GM21723 (cell line): ENCODE measurements around the gene LRP10.
"Not testable (repeated sequence)": the region's sequence is repeated elsewhere in the genome, so short reads cannot be mapped to it uniquely, and the experiment has no call there.

Source experiments
- ATAC-seq: cut with Tn5 transposase; IDR thresholded peaks from one replicate; pipeline ENCODE4 v1.9.1; 2021; ENCODE audit warnings: mild to moderate bottlenecking, moderate library complexity; ENCODE audit not compliant: unreplicated experiment

The LRP10 gene, protein sequence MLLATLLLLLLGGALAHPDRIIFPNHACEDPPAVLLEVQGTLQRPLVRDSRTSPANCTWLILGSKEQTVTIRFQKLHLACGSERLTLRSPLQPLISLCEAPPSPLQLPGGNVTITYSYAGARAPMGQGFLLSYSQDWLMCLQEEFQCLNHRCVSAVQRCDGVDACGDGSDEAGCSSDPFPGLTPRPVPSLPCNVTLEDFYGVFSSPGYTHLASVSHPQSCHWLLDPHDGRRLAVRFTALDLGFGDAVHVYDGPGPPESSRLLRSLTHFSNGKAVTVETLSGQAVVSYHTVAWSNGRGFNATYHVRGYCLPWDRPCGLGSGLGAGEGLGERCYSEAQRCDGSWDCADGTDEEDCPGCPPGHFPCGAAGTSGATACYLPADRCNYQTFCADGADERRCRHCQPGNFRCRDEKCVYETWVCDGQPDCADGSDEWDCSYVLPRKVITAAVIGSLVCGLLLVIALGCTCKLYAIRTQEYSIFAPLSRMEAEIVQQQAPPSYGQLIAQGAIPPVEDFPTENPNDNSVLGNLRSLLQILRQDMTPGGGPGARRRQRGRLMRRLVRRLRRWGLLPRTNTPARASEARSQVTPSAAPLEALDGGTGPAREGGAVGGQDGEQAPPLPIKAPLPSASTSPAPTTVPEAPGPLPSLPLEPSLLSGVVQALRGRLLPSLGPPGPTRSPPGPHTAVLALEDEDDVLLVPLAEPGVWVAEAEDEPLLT

DNA sequence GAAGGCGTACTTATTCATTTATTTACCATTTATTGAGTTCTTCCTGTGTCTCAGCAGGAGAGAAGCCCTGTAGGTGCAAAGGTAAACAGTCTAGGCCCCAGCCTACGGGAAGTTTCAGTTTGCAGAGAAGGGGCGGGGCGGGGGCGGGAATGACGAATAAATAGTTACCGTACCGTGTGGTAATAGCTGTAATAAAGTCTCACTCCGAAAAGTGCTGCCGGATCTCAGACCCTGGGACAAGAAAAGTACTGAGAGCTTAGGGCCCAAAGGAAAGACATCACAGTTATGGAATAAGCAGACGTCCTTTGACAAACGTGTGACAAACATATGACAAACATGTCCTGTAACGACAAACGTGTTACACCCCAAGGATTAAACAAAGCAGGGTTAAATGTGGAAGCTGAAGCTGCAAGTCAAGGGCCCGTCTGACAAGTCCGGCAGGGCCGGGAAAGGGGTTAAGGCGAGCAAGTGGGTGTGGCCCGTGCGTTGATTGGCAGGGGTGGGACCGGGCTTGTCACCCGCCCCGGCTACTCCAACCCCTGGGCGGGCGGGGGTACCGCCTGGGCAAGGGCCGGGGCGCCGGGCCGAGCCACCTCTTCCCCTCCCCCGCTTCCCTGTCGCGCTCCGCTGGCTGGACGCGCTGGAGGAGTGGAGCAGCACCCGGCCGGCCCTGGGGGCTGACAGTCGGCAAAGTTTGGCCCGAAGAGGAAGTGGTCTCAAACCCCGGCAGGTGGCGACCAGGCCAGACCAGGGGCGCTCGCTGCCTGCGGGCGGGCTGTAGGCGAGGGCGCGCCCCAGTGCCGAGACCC lies at the start of gene LRP10:
Gene LRP10, plus strand, starts transcription at position 517 of the 809 bp plus-strand sequence. CDS start 564 bp downstream, outside the sequence.
- peak; percentile 76 for ATAC-seq

DNA sequence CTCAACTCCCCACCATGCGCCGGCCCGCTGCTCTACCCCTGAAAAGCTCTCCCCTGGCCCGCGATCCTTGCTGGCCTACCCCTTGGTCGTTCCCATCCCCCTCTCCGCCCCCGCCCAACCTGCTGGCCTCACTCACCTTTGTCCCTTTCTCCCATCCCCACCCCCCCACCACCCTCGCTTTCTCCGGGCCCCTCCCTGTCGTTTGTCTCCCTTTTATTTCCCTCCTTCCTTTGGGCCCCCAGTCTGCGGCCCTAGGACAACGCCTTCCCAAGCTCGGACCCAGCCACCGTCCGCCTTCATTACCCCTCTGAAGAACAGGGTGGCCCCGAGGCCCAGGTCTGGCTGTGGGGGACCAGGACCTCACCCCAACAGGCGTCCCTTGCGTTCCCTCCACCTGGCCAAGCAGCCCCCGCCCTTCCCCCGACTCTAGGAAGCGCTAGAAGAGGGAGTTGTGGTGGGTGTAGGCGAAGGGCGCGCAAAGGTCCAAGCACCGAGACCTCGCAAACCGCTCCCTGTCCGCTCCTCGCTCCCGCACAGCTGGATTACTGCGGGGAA lies 49.4 kb upstream of the LRP10 start:
- ATAC-seq = no peak

DNA sequence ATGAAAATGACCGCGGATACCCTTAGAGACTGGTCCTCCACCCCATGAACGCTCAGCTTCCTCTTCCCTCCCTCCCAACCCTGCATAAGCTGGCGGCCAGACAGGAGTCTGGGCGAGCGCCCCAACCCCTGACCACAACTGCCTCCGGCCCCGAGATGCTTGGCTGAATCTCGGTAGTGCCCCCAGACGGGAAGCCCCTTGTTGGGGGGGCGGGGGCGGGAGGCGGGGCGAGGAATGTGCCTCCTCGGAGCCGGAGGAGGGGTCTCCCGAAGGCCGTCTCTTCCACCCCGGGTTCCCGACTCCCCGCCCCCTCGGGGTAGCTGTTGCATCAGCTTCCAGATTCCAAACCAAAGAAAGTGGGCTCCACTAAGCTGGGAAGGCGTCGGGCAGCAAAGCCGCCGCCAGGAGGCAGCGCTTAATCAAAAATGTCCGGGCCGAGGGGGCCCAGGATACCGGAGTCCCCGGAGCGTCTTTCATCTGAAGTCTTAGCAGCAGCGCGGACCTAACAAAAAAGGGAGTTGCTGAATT lies 48.9 kb upstream of the LRP10 start:
- ATAC-seq = peak; percentile 57

DNA sequence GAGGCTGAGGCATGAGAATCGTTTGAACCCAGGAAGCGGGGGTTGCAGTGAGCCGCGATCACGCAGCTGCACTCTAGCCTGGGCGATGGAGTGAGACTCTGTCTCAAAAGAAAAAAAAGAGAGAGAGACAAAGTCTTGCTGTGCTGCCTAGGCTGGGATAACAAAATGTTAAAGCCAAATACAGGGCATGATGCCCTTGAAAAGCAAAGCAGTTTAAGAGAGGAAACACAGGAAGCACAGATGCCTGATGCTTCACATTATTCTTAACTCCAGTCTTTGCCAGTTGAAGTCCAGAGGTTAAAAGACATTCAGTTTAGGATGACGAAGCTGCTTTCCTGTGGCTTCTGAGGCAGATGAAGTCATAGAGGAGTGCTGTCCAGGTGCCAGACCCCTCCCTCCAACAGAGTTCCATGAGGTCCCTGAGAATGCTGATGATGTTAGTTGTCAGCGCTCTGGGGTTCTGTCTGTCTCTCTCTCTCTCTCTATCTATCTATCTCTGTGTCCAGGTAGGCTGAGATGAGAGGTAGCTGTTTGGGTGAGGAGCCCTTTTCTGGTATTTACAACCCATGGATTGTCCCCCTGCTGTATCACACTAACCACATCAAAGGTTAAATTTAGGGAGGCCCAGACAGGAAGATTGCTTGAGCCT lies 46.7 kb upstream of the LRP10 start:
- ATAC-seq = no peak

DNA sequence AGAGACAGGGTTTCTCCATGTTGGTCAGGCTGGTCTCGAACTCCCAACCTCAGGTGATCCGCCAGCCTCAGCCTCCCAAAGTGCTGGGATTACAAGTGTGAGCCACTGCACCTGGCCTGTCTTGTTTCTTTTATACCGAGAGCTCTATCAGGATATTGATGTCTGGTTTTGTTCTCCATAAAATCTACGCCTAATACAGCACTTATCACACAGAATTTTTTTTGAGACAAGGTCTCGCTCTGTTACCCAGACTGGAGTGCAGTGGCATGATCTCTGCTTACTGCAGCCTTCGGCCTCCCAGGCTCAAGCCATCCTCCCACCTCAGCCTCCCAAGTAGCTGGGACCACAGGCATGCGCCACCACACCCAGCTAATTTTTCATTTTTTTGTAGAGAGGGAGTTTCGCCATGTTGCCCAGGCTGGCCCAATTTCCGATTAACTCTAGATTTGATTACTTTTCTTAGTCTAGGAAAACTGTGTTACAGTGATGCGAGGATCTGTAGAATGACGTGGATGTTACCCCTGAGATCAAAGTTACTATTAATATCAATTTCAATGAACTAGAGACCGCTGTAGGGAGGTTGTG lies 42.4 kb upstream of the LRP10 start:
- not testable (repeated sequence) for ATAC-seq

DNA sequence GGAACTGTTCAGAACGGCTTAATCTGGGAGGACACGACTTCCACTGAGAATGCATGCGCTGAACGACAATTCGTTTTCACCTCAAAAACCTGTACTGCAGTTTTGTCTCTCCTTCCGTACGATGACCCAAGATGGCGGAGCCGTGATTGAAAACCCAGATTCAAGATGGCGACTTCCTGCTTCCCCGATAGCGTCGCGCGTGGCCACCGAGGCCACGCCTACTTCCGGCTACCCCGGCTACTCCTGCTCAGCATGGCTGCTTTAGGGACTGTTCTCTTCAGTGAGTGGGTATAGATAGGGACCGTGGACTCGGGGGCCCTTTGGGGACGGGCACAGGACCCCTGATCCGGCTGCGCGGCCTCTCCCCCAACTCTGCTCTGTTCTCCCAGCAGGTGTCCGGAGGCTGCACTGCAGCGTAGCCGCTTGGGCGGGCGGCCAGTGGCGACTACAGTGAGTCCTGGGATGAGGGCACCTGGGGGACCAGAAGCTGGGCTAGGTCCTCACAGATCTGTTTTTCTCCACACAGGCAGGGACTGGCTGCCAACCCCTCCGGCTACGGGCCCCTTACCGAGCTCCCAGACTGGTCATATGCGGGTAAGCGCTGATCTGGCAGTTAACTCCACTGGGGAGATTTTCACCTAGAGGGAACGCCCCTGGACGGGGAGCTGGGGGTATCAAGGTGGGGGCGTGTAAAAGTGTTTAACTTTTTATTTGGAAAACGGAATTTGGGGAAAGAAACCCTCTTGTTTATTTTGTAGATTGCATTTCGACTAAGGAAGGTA lies 41.7 kb upstream of the LRP10 start, which contains the start of gene MRPL52:
Gene MRPL52, plus strand, starts transcription at position 227 of the 782 bp plus-strand sequence. Its CDS starts 26 bp downstream, at position 253.
- ATAC-seq = peak; percentile 80

DNA sequence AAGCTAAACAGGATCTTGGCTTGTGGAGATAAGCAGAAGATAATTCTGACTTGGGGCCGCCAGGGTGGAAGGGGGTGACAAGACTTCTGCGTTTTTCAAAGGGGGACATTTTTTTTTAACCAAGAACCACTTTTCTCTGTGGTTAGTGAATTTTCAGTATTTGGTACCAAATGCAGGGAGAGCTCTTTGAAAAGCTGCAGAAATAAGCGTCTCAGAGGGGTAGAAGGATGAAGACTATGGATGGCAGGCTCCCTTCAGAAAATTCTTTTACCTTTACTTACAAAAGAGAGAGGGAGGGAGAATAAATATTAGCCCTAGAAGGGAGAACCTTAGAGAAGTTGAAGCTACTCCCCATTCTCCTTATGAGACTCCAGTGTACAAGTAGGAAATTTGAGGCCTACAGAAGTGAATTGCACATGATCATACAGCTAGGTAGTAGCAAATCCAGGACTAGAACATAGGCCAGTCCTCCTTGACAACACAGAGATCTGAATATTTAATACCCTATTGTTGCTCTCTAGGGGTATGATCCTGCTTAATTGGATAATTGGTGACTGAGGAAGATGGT lies 41.0 kb upstream of the LRP10 start:
- no peak for ATAC-seq

DNA sequence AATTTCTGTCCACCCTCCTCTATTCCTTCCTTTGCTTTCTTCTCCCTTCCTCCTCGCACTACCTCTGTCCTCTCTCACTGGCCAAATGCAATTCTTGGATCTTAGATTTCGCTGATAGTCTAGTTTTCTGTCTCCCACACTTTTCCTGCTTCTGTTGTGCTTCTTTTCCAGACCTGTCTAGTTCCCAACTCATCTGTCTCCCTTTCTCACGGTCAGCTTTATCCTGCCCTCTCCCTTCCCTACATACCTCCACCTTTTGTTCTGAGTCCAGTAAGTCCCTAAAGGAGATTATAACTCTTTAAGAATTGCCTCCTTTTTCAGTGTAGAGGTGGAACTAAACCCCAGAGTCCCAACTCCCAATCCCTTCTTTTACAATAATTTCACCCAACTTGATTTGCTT lies 36.0 kb upstream of the LRP10 start:
- no peak for ATAC-seq

DNA sequence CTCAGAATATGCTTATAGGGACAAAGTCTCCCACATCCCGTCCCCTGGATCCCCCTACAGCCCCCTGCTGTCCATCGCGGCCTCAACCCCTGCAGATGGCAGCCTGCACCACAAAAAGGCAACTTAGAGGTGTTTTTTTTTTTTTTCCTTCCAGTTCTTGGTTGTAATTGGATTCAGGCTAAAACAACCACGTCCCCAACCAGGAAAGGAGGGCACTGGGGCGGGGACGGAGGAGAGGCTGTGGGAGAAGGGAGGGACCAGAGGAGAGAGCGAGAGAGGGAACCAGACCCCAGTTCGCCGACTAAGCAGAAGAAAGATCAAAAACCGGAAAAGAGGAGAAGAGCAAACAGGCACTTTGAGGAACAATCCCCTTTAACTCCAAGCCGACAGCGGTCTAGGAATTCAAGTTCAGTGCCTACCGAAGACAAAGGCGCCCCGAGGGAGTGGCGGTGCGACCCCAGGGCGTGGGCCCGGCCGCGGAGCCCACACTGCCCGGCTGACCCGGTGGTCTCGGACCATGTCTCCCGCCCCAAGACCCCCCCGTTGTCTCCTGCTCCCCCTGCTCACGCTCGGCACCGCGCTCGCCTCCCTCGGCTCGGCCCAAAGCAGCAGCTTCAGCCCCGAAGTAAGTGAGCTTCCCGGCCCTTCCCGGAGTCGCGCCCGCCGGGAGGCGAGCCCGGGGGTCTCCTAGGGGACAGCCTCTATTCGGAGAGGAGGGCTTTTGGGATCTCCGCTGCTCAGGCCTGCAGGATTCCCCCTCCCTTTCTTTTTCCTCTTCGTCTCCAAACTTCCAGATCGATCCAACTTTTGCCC lies 35.0 kb upstream of the LRP10 start, which contains the start of gene MMP14:
Gene MMP14, plus strand, starts transcription at position 285 of the 813 bp plus-strand sequence. Its CDS starts 233 bp downstream, at position 518.
- no peak for ATAC-seq

DNA sequence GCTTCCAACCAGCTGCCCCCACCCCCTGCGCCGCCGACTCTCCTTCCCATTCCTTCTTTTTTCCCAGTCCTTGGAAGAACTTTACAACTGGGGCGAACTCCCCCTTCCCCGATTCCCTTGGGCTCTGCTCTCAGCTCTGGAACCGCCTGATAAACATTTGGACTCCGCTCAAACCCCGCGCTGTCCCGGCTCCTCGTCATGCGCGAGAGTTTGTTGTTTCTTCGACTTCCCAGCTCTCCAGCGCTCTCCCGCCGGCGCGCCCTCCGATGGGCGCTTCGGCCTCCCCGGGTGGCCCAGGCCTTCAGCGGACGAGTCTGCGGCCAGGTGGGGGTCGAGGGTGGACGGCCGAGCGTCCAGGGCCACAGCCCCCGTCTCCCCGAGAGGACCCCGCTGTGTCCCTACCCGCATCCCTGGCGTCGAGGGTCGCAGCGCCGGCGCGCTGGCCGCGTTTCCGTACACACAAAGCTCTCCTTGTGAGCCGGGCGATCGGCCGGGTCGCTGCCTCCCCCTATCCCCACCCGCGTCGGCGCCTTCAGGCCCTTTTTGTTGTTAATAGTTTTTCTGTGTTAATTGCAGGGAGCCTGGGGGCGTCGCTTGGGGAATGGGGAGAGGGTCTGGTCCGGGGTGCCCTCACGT lies 34.3 kb upstream of the LRP10 start:
- ATAC-seq = no peak

DNA sequence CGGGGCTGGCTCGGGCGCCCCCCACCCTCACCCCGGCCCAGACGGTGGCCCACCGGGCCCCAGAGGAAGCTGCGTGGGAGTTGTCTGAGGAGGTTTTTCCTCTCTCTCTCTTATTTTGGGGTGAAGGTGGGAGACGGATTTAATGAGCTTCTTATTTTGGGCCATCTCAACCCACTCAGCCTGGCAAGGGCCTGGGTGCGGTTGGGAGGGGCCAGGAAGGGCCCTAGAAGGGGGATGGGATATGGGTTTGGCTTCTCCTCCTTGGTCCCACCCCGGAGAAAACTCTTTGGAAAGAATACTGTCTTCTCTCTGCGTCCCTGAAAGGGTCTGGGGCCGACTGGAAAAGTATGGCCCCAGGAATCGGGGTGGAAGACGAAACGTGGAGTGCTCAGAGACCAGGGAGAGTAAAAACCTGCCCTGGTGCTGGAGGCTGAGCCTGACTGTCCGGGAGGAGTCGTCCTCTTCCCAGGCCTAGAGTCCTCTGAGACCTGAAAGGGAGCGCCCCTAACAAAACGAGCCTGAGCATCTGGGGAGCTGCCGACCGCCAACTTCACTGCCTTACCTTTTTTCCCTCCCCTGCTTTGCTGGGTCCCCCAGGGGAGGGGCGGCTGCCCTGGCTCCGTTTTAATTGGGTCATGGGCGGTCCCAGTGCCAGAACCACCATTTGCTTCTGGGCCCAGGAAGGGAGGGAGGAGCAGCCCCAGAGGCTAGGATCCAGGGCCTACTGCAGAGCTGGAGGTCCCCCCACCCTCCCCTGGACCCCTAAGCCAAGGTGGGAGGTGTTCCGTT lies 33.6 kb upstream of the LRP10 start:
- no peak for ATAC-seq

DNA sequence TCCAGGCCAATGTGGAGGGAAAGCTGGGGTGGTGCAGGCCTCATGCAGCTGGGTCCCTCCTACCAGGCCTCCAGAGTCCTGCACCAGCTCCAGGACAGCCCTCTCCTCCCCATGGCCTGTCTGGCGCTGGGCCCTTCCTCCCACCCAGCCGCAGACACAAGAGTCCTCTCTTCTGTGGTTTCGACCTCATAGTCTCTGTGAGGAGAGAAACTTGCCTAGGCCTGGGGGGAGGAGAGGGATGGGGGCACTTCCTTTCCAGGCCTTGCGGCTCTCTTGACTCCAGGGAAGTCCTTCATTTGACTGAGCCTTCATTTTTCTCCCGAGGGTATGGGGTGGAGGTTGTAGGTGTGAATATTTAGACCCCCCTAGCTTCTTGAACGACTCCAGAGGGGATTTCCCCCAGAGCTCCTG lies 32.9 kb upstream of the LRP10 start:
- ATAC-seq = no peak

DNA sequence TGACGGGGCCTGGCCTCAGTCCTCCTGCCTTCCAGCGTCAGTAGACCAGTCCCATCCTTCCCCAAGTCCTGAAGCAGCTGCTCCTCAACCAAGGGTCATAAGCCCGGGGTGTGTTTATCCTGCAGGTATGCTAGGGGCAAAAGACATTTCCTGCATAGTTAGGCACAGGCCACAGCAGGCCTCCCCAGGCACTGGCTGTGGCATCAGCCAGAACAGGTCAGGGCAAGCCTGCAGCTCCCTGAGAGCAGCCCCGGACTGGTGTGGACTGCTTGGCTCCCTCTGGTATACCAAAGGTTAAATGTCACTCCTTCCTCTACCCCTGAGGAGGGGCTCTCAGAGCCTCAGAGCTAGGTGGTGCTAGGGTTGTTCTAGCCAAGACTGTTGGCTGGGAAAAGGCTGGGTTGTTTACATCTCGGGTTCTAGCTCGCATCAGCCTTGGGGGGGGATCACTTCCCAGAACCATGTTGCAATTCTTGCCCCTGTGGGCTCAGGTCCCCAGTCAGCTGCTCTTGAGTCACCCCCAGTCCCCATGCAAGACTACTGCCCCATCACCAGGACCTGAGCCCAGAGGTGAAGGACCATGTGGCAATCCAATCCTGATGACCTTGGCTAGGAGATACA lies 32.3 kb upstream of the LRP10 start:
- ATAC-seq = no peak

DNA sequence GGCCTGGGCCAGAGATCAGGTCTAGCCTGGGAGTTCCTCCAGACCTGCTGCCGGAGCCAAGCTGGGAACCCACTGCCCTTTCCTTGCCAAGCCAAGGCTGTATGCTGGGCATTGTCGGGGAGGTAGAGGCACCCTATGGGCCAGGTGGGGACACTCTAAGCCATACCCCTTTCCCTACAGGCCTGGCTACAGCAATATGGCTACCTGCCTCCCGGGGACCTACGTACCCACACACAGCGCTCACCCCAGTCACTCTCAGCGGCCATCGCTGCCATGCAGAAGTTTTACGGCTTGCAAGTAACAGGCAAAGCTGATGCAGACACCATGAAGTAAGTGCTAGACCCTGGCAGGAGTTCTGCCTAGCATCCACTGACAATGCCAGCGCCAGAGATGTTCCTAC lies 30.2 kb upstream of the LRP10 start:
- ATAC-seq = no peak

DNA sequence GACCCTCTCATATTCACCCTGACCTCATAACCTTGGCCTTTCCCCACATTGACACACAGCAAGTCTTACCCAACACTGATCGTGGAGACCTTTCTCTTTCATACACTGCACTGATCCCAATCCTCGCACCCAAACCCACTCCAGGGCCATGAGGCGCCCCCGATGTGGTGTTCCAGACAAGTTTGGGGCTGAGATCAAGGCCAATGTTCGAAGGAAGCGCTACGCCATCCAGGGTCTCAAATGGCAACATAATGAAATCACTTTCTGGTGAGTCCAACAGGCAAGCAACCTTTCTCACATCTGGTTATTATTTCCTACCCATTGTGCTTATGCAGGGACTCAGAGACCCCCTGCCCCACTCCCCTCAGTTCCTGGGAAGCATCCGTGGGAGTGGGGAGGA lies 29.8 kb upstream of the LRP10 start:
- no peak for ATAC-seq
